Fibroblast of lung (primary cell): ENCODE results near the gene VRK1. TPM values are rescaled to one million over a fixed set of nuclear protein-coding genes. Genes with fewer than 3 reads are reported as not detected.

Experiments used
- DNase-seq, 2 donors: peaks; one replicate each; pipeline versions ENCODE4 v3.0.0 to v3.0.0-alpha.2; 2010; ENCODE audit warnings: low read depth in 2 of 2
- H2AFZ ChIP-seq: 2 replicates; pipeline ENCODE4 v1.5.1; 2012; ENCODE audit warnings: low read length, control low read depth, inconsistent platforms
- H3K27ac ChIP-seq: 2 replicates; pipeline ENCODE4 v1.5.1; 2011; ENCODE audit warnings: low read length, control low read depth; ENCODE audit not compliant: insufficient read depth
- H3K27me3 ChIP-seq: 2 replicates; pipeline ENCODE4 v1.5.1; 2011; ENCODE audit warnings: mild to moderate bottlenecking, low read length; ENCODE audit not compliant: control insufficient read depth, insufficient read depth
- H3K36me3 ChIP-seq: 2 replicates; pipeline ENCODE4 v1.5.1; 2011; ENCODE audit warnings: low read length; ENCODE audit not compliant: control insufficient read depth, insufficient read depth
- H3K4me1 ChIP-seq: 2 replicates; pipeline ENCODE4 v1.5.1; 2011; ENCODE audit warnings: low read length; ENCODE audit not compliant: control insufficient read depth, insufficient read depth; ENCODE audit errors: extremely low read depth
- H3K4me2 ChIP-seq: 2 replicates; pipeline ENCODE4 v1.5.1; 2011; ENCODE audit warnings: low read length, control low read depth; ENCODE audit not compliant: insufficient read depth; ENCODE audit errors: extremely low read depth
- H3K4me3 ChIP-seq, 4 experiments: fragments of 200-600 bp in 1 of 4; sonication (generic) in 1 of 4; replicated peaks in 1 of 4; 2 replicates each; pipeline ENCODE4 v1.5.1; 2011 to 2016; ENCODE audit warnings: low read length in 4 of 4, low read depth in 3 of 4, mild to moderate bottlenecking in 3 of 4, control low read depth in 2 of 4, inconsistent platforms in 1 of 4, mixed read lengths in 1 of 4; ENCODE audit not compliant: insufficient read depth in 1 of 4; ENCODE audit errors: control extremely low read depth in 1 of 4
- H3K79me2 ChIP-seq: 2 replicates; pipeline ENCODE4 v1.5.1; 2012; ENCODE audit warnings: mild to moderate bottlenecking, low read length, inconsistent platforms; ENCODE audit not compliant: control insufficient read depth, insufficient read depth
- H3K9ac ChIP-seq: 2 replicates; pipeline ENCODE4 v1.5.1; 2011; ENCODE audit warnings: mild to moderate bottlenecking, low read length, control low read depth; ENCODE audit not compliant: insufficient read depth
- H3K9me3 ChIP-seq: 2 replicates; pipeline ENCODE4 v1.5.1; 2012; ENCODE audit warnings: low read depth, low read length; ENCODE audit not compliant: control insufficient read depth, insufficient read depth
- H4K20me1 ChIP-seq: 2 replicates; pipeline ENCODE4 v1.5.1; 2011; ENCODE audit warnings: low read length; ENCODE audit not compliant: control insufficient read depth, insufficient read depth; ENCODE audit errors: extremely low read depth
- EZH2 ChIP-seq: IDR thresholded peaks from 2 replicates; pipeline ENCODE4 v1.5.1; 2012; ENCODE audit warnings: low read length, control low read depth, mild to moderate bottlenecking; ENCODE audit errors: missing control alignments
- polyA plus RNA-seq, 2 donors: library from polyadenylated mRNA; depleted of rRNA in 1 of 2; stranded (reverse) in 1 of 2; unstranded in 1 of 2; fragments of >200 nt; gene quantifications; 2 replicates each; pipeline ENCODE4 v1.2.1, GENCODE V29; 2011 to 2012; ENCODE audit warnings: missing spikeins in 1 of 2
- total RNA-seq: library from RNA; depleted of rRNA; stranded (reverse); fragments of >200 nt; gene quantifications from 2 replicates; pipeline ENCODE4 v1.2.1, GENCODE V29; 2014
- TF ChIP-seq, protein P1 (sequence below), 2 donors: IDR thresholded peaks in 1 of 2; conservative IDR thresholded peaks in 1 of 2; 1 replicate in 1 of 2; 2 replicates in 1 of 2; pipeline ENCODE4 v1.5.1; 2011 to 2012; ENCODE audit warnings: low read length in 2 of 2, control low read depth in 1 of 2, inconsistent platforms in 1 of 2, low read depth in 1 of 2, mild to moderate bottlenecking in 1 of 2

The VRK1 gene
- total and polyA plus RNA-seq, 2 donors (not counting 1 experiment from before 2014, with no cell fraction given): 11.5 to 24.9 TPM

DNA sequence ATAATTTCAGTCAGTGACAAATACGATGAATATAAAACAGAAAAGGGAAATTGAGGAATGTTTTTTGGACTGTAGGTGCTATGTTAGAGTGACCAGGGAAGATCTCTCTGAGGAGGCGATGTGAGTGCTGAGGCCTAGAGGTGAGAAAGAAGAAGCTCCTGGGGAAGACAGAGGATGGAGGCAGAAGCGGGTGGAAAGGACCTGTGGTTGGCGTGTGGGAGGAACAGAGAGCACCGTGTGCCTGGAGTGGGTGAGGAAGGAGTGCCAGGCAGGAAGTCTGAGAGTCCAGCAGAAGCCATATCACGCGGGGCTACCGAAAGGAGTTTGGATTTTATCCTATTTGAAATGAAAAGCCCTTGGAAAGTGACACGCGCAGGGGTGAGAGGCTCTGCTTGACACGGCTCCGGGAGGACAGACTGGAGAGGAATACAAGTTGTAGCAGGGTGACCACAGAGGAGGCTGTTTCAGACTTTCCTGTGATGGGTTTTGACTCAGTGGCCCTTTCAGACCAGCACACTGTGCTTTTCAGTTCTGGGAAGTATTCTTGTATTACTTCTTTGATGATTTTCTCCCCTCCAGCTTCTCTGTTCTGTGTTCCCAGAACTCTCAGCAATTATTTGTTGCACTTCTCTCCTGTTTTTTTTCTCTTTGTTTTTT is 96.9 kb downstream of the VRK1 start:
- H2AFZ ChIP-seq: no peak overlapping the region
- H4K20me1 ChIP-seq: no peaks in the 10 kb centered on the region
- H3K27me3 ChIP-seq: no peaks in the 10 kb centered on the region
- no peak overlapping the region for H3K27ac ChIP-seq
- H3K79me2 ChIP-seq: no peaks in the 10 kb centered on the region
- no peaks in the 10 kb centered on the region for H3K9me3 ChIP-seq
- no peak overlapping the region for H3K4me3 ChIP-seq
- no peaks in the 10 kb centered on the region for H3K4me1 ChIP-seq
- H3K36me3 ChIP-seq: no peaks in the 10 kb centered on the region
- no peak for TF ChIP-seq EZH2
- TF ChIP-seq, protein P1, sequence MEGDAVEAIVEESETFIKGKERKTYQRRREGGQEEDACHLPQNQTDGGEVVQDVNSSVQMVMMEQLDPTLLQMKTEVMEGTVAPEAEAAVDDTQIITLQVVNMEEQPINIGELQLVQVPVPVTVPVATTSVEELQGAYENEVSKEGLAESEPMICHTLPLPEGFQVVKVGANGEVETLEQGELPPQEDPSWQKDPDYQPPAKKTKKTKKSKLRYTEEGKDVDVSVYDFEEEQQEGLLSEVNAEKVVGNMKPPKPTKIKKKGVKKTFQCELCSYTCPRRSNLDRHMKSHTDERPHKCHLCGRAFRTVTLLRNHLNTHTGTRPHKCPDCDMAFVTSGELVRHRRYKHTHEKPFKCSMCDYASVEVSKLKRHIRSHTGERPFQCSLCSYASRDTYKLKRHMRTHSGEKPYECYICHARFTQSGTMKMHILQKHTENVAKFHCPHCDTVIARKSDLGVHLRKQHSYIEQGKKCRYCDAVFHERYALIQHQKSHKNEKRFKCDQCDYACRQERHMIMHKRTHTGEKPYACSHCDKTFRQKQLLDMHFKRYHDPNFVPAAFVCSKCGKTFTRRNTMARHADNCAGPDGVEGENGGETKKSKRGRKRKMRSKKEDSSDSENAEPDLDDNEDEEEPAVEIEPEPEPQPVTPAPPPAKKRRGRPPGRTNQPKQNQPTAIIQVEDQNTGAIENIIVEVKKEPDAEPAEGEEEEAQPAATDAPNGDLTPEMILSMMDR (conservative IDR thresholded peaks at IDR 0.05 in 1 of 2, IDR thresholded peaks at IDR 0.05 in 1 of 2; ENCODE audit: low read depth in 1 of 2, low read length in 2 of 2): no peak
- DNase-seq: no peak
- H3K4me2 ChIP-seq: no peak overlapping the region
- H3K9ac ChIP-seq: no peak overlapping the region

DNA sequence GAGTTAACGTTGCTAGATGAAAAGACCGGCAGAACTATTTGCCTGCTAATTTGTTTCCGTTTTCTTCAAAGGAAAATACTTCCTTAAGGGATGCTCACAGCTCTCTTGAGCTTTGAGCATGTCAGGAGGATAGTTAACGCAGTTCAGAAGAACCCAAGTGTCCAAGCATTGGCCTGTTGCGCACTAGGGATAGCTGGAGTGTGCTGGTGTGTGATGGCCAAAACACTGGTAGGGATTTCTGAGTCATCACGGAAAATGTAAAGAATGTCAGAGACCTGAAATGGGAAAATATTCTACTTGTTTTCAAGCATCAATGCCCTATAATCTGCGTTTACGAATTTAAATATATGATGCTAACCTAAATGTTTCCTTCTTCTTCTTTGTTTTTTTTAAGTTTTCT is 97.8 kb downstream of the VRK1 start:
- H3K36me3 ChIP-seq: no peaks in the 10 kb centered on the region
- no peaks in the 10 kb centered on the region for H3K27me3 ChIP-seq
- H3K79me2 ChIP-seq: no peaks in the 10 kb centered on the region
- H3K9ac ChIP-seq: no peak overlapping the region
- no peak overlapping the region for H3K4me3 ChIP-seq
- peak in 1 of 2 donors; percentile 32 for DNase-seq
- H3K4me2 ChIP-seq: no peak overlapping the region
- no peaks in the 10 kb centered on the region for H4K20me1 ChIP-seq
- no peaks in the 10 kb centered on the region for H3K9me3 ChIP-seq
- H3K27ac ChIP-seq: no peak overlapping the region
- H2AFZ ChIP-seq: no peak overlapping the region
- H3K4me1 ChIP-seq: no peaks in the 10 kb centered on the region
- TF ChIP-seq, protein P1 (conservative IDR thresholded peaks at IDR 0.05 in 1 of 2, IDR thresholded peaks at IDR 0.05 in 1 of 2; ENCODE audit: low read depth in 1 of 2, low read length in 2 of 2): no peak
- TF ChIP-seq EZH2: no peak

DNA sequence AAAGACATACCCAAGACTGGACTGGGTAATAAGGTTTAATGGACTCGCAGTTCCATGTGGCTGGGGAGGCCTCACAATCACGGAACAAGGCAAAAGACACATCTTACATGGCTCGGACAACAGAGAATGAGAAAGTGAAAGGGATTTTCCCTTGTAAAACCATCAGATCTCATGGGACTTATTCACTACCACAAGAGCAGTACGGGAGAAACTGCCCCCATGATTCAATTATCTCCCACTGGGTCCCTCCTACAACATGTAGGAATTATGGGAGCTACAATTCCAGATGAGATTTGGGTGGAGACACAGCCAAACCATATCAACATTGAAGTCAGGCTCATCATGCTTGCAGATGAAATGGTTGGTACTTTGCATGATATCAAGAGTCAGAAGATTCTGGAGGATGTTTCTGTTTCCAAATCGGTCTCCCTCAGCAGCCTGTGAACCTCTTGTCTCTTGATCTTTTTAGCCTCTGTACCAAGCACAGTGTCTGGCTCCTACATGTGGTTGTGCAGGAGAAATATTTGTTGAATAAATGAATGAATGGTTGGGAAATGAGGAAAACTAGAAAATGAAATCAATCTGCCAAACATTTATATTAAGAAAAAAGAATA is 98.6 kb downstream of the VRK1 start:
- Histone ChIP-seq H3K36me3 (no peaks in the 10 kb centered on the region), H3K9ac (no peak overlapping the region), H3K4me1 (no peaks in the 10 kb centered on the region), H3K9me3 (no peaks in the 10 kb centered on the region), H3K27me3 (no peaks in the 10 kb centered on the region), H3K4me2 (no peak overlapping the region), H4K20me1 (no peaks in the 10 kb centered on the region), H3K4me3 (no peak overlapping the region), H3K79me2 (no peaks in the 10 kb centered on the region), H3K27ac (no peak overlapping the region), H2AFZ (no peak overlapping the region)
- no peak for DNase-seq
- TF ChIP-seq, protein P1 (conservative IDR thresholded peaks at IDR 0.05 in 1 of 2, IDR thresholded peaks at IDR 0.05 in 1 of 2; ENCODE audit: low read depth in 1 of 2, low read length in 2 of 2): no peak
- TF ChIP-seq EZH2: no peak
